Keratinocyte (primary cell): Measurements from ENCODE around the gene RLBP1. TPM values are rescaled to one million over a fixed set of nuclear protein-coding genes. Genes with fewer than 3 reads are reported as not detected.

Source experiments
- DNase-seq: peaks from one replicate; pipeline ENCODE4 v3.0.0-alpha.2; 2011; ENCODE audit warnings: low read depth, missing footprints, low spot score
- FAIRE-seq: peaks from 2 replicates; lab custom pipeline; 2011; peaks lifted over from hg19 to GRCh38; lab: Jason Lieb, UNC
- H2AFZ ChIP-seq: 2 replicates; pipeline ENCODE4 v1.6.0; 2012; ENCODE audit warnings: low read length, control low read depth, inconsistent platforms; ENCODE audit not compliant: control insufficient read depth
- H3K27ac ChIP-seq: 2 replicates; pipeline ENCODE4 v1.5.1; 2011; ENCODE audit warnings: low read length; ENCODE audit not compliant: control insufficient read depth, insufficient read depth
- H3K27me3 ChIP-seq: 3 replicates; pipeline ENCODE4 v1.6.0; 2011; ENCODE audit warnings: low read length; ENCODE audit not compliant: control insufficient read depth, insufficient read depth; ENCODE audit errors: extremely low read depth
- H3K36me3 ChIP-seq, 2 experiments: 2 replicates in 1 of 2; 3 replicates in 1 of 2; pipeline ENCODE4 v1.5.1; 2011; ENCODE audit warnings: low read length in 2 of 2, mild to moderate bottlenecking in 1 of 2; ENCODE audit not compliant: control insufficient read depth in 2 of 2, insufficient read depth in 2 of 2; ENCODE audit errors: extremely low read depth in 1 of 2
- H3K4me1 ChIP-seq: 3 replicates; pipeline ENCODE4 v1.5.1; 2011; ENCODE audit warnings: low read length; ENCODE audit not compliant: control insufficient read depth, insufficient read depth; ENCODE audit errors: extremely low read depth
- H3K4me2 ChIP-seq: 3 replicates; pipeline ENCODE4 v1.6.0; 2011; ENCODE audit warnings: low read depth, low read length; ENCODE audit not compliant: control insufficient read depth, insufficient read depth; ENCODE audit errors: extremely low read depth
- H3K4me3 ChIP-seq, 3 experiments: fragments of 200-600 bp in 1 of 3; sonication (generic) in 1 of 3; 2 replicates in 2 of 3; 3 replicates in 1 of 3; pipeline ENCODE4 v1.5.1; 2011 to 2016; ENCODE audit warnings: low read length in 3 of 3, mild to moderate bottlenecking in 3 of 3, control low read depth in 2 of 3, inconsistent platforms in 1 of 3, low read depth in 1 of 3, mixed read lengths in 1 of 3, mixed run types in 1 of 3, moderate library complexity in 1 of 3; ENCODE audit not compliant: control insufficient read depth in 2 of 3, insufficient read depth in 2 of 3; ENCODE audit errors: extremely low read depth in 1 of 3
- H3K79me2 ChIP-seq: 2 replicates; pipeline ENCODE4 v1.6.0; 2012; ENCODE audit warnings: low read length; ENCODE audit not compliant: control insufficient read depth, insufficient read depth
- H3K9ac ChIP-seq: 3 replicates; pipeline ENCODE4 v1.6.0; 2011; ENCODE audit warnings: low read length; ENCODE audit not compliant: control insufficient read depth, insufficient read depth; ENCODE audit errors: extremely low read depth
- H3K9me1 ChIP-seq: 3 replicates; pipeline ENCODE4 v1.6.0; 2011; ENCODE audit warnings: low read length; ENCODE audit not compliant: control insufficient read depth, insufficient read depth; ENCODE audit errors: extremely low read depth
- H3K9me3 ChIP-seq: 2 replicates; pipeline ENCODE4 v1.5.1; 2012; ENCODE audit warnings: low read depth, low read length; ENCODE audit not compliant: control insufficient read depth
- H4K20me1 ChIP-seq: 3 replicates; pipeline ENCODE4 v1.6.0; 2011; ENCODE audit warnings: low read length; ENCODE audit not compliant: control insufficient read depth, insufficient read depth; ENCODE audit errors: extremely low read depth
- EZH2 ChIP-seq: IDR thresholded peaks from one replicate; pipeline ENCODE4 v1.6.1; 2012; ENCODE audit warnings: inconsistent platforms, mild to moderate bottlenecking, low read length, moderate library complexity
- dilution Hi-C: fragments of 300-500 bp; cut with MboI; formaldehyde crosslinking; loops from one replicate; pipeline ENCODE4 v1.7.0; 2020; ENCODE audit warnings: low sequenced_read_pairs; ENCODE audit not compliant: extremely low pct_ligation_motif_present
- polyA plus RNA-seq, 5 experiments: library from polyadenylated mRNA; depleted of rRNA in 3 of 5; stranded (reverse) in 3 of 5; stranded (forward) in 1 of 5; unstranded in 1 of 5; fragments of >200 nt; gene quantifications; 1 replicate in 1 of 5; 2 replicates in 3 of 5; 3 replicates in 1 of 5; pipeline versions ENCODE4 v1.2.1 to v1.2.3, GENCODE V29; 2011 to 2012; ENCODE audit warnings: missing spikeins in 2 of 5, low read depth in 1 of 5, low replicate concordance in 1 of 5
- TF ChIP-seq, protein P1 (sequence below), 3 experiments: IDR thresholded peaks in 1 of 3; conservative IDR thresholded peaks in 1 of 3; optimal IDR thresholded peaks in 1 of 3; 2 replicates in 2 of 3; 3 replicates in 1 of 3; pipeline versions ENCODE3 to v1.5.1; 2011; ENCODE audit warnings: low read length in 3 of 3, mild to moderate bottlenecking in 3 of 3, moderate library complexity in 2 of 3, control low read depth in 1 of 3, inconsistent platforms in 1 of 3; ENCODE audit not compliant: insufficient read depth in 2 of 3; ENCODE audit errors: extremely low read depth in 1 of 3

The RLBP1 gene
- polyA plus RNA-seq, 1 donor (not counting 4 experiments of a cell fraction or from before 2014, with no cell fraction given), result not detected

GRCh38 chr15:89196994-89197393 is 24.4 kb downstream of the RLBP1 start:
- Histone ChIP-seq H3K36me3 (peaks cover 7 to 12% of the 10 kb centered on the region in 2 experiments), H3K4me3 (peak overlapping the region in 2 of 3 experiments; percentile 34 to 40), H3K9me3 (no peaks in the 10 kb centered on the region), H3K79me2 (no peaks in the 10 kb centered on the region), H3K4me1 (peaks cover 14% of the 10 kb centered on the region), H4K20me1 (no peaks in the 10 kb centered on the region), H3K27ac (peak overlapping the region; percentile 57), H3K27me3 (no peaks in the 10 kb centered on the region), H2AFZ (no peak overlapping the region), H3K9me1 (peaks cover 2% of the 10 kb centered on the region), H3K4me2 (peak overlapping the region; percentile 72), H3K9ac (no peak overlapping the region)
- DNase-seq, result no peak
- FAIRE-seq, result no peak
- TF ChIP-seq, protein P1, sequence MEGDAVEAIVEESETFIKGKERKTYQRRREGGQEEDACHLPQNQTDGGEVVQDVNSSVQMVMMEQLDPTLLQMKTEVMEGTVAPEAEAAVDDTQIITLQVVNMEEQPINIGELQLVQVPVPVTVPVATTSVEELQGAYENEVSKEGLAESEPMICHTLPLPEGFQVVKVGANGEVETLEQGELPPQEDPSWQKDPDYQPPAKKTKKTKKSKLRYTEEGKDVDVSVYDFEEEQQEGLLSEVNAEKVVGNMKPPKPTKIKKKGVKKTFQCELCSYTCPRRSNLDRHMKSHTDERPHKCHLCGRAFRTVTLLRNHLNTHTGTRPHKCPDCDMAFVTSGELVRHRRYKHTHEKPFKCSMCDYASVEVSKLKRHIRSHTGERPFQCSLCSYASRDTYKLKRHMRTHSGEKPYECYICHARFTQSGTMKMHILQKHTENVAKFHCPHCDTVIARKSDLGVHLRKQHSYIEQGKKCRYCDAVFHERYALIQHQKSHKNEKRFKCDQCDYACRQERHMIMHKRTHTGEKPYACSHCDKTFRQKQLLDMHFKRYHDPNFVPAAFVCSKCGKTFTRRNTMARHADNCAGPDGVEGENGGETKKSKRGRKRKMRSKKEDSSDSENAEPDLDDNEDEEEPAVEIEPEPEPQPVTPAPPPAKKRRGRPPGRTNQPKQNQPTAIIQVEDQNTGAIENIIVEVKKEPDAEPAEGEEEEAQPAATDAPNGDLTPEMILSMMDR (optimal IDR thresholded peaks at IDR 0.05 in 1 of 3, IDR thresholded peaks at IDR 0.05 in 1 of 3, conservative IDR thresholded peaks at IDR 0.05 in 1 of 3; ENCODE audit: extremely low read depth in 1 of 3, insufficient read depth in 2 of 3, low read length in 3 of 3), result no peak
- no peak for TF ChIP-seq EZH2
- dilution Hi-C loops, result loop anchor here (10.0 kb wide), 1 partner anchor 142 kb away; no protein-coding TSS in a partner anchor

DNA sequence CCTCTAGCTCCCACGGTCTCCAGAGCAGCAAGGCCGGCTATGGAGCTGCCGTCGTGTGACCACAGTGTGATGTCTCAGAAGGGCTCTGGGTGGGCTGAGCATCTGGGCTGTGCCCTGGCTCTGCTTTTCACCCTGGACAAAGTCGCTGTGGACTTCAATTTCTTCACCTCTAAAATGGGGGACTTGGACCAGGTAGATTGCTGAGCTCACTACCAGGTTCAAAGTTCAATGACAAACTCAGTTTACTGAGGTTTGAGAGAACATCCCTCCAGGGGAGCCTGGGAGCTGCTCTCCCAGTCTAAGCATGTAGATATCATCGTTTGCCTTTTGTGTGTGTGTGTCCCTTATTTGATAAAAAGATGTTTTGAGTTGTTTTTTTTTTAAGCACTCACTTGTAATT is 25.1 kb downstream of the RLBP1 start:
- FAIRE-seq (no peak), DNase-seq (no peak)
- Histone ChIP-seq H3K79me2 (no peaks in the 10 kb centered on the region), H4K20me1 (no peaks in the 10 kb centered on the region), H2AFZ (no peak overlapping the region), H3K36me3 (peaks cover 7 to 12% of the 10 kb centered on the region in 2 experiments), H3K9me3 (no peaks in the 10 kb centered on the region), H3K4me3 (no peak overlapping the region), H3K27ac (no peak overlapping the region), H3K4me2 (no peak overlapping the region), H3K4me1 (peaks cover 14% of the 10 kb centered on the region), H3K9ac (no peak overlapping the region), H3K9me1 (peaks cover 2% of the 10 kb centered on the region), H3K27me3 (no peaks in the 10 kb centered on the region)
- dilution Hi-C loops, result loop anchor here (10.0 kb wide), 1 partner anchor 141 kb away; no protein-coding TSS in a partner anchor
- TF ChIP-seq EZH2, result no peak
- TF ChIP-seq, protein P1 (optimal IDR thresholded peaks at IDR 0.05 in 1 of 3, IDR thresholded peaks at IDR 0.05 in 1 of 3, conservative IDR thresholded peaks at IDR 0.05 in 1 of 3; ENCODE audit: extremely low read depth in 1 of 3, insufficient read depth in 2 of 3, low read length in 3 of 3), result no peak
